Neuronal stem cell (in vitro differentiated cells): Measurements from ENCODE around the gene LRRTM4.

Experiments used
- DNase-seq: peaks from one replicate; pipeline ENCODE4 v3.0.0-alpha.2; 2013; ENCODE audit warnings: low spot score
- H2AFZ ChIP-seq: one replicate; pipeline ENCODE4 v1.6.1; 2013; ENCODE audit warnings: mild to moderate bottlenecking, low read length, inconsistent platforms
- H2AK5ac ChIP-seq: 2 replicates; pipeline ENCODE4 v1.6.1; 2013; ENCODE audit warnings: low read depth, mild to moderate bottlenecking, inconsistent platforms, low read length, moderate library complexity, mixed read lengths
- H2BK120ac ChIP-seq: 2 replicates; pipeline ENCODE4 v1.6.1; 2013; ENCODE audit warnings: low read depth, mild to moderate bottlenecking, inconsistent platforms, low read length, moderate library complexity, mixed read lengths
- H2BK12ac ChIP-seq: one replicate; pipeline ENCODE4 v1.6.1; 2013; ENCODE audit warnings: low read length, inconsistent platforms
- H2BK15ac ChIP-seq: 2 replicates; pipeline ENCODE4 v1.6.1; 2013; ENCODE audit warnings: mild to moderate bottlenecking, low read length, inconsistent platforms, mixed read lengths
- H2BK5ac ChIP-seq: one replicate; pipeline ENCODE4 v1.6.1; 2013; ENCODE audit warnings: inconsistent platforms, mild to moderate bottlenecking, low read length, moderate library complexity
- H3K14ac ChIP-seq: one replicate; pipeline ENCODE4 v1.6.1; 2013; ENCODE audit warnings: low read length, inconsistent platforms
- H3K18ac ChIP-seq: 2 replicates; pipeline ENCODE4 v1.6.1; 2013; ENCODE audit warnings: low read length, inconsistent platforms
- H3K23ac ChIP-seq: 2 replicates; pipeline ENCODE4 v1.6.1; 2013; ENCODE audit warnings: low read depth, mild to moderate bottlenecking, mixed read lengths, low read length, inconsistent platforms; ENCODE audit not compliant: poor library complexity
- H3K27ac ChIP-seq: replicated peaks from 3 replicates; pipeline ENCODE4 v1.5.1; 2013; ENCODE audit warnings: low read length, inconsistent platforms
- H3K27me3 ChIP-seq, 3 experiments: 2 replicates each; pipeline ENCODE4 v1.6.1; 2013; ENCODE audit warnings: low read length in 3 of 3, mild to moderate bottlenecking in 2 of 3, inconsistent platforms in 1 of 3, low read depth in 1 of 3, mixed read lengths in 1 of 3, moderate library complexity in 1 of 3; ENCODE audit not compliant: control insufficient read depth in 3 of 3, insufficient read depth in 3 of 3
- H3K36me3 ChIP-seq, 2 donors: replicated peaks in 1 of 2; 2 replicates each; pipeline ENCODE4 v1.6.1; 2013; ENCODE audit warnings: low read length in 2 of 2; ENCODE audit not compliant: control insufficient read depth in 2 of 2, insufficient read depth in 2 of 2
- H3K4ac ChIP-seq: 2 replicates; pipeline ENCODE4 v1.6.1; 2013; ENCODE audit warnings: inconsistent platforms, mild to moderate bottlenecking, low read length, moderate library complexity
- H3K4me1 ChIP-seq, 2 donors: 1 replicate in 1 of 2; 2 replicates in 1 of 2; pipeline ENCODE4 v1.6.1; 2013; ENCODE audit warnings: low read length in 2 of 2, low read depth in 1 of 2; ENCODE audit not compliant: control insufficient read depth in 2 of 2, insufficient read depth in 1 of 2
- H3K4me2 ChIP-seq: one replicate; pipeline ENCODE4 v1.6.1; 2013; ENCODE audit warnings: mild to moderate bottlenecking, low read length, inconsistent platforms; ENCODE audit not compliant: insufficient read depth, poor library complexity, severe bottlenecking
- H3K4me3 ChIP-seq, 2 donors: 2 replicates each; pipeline ENCODE4 v1.5.1; 2013; ENCODE audit warnings: low read length in 2 of 2, mild to moderate bottlenecking in 2 of 2, inconsistent platforms in 1 of 2, moderate library complexity in 1 of 2
- H3K79me1 ChIP-seq: one replicate; pipeline ENCODE4 v1.6.1; 2013; ENCODE audit warnings: low read depth, mild to moderate bottlenecking, inconsistent platforms, low read length, moderate library complexity
- H3K9ac ChIP-seq: one replicate; pipeline ENCODE4 v1.6.1; 2013; ENCODE audit warnings: mild to moderate bottlenecking, low read depth, low read length, inconsistent platforms; ENCODE audit not compliant: poor library complexity
- H3K9me3 ChIP-seq, 2 donors: replicated peaks in 1 of 2; 2 replicates each; pipeline versions ENCODE3 to v1.6.1; 2013; ENCODE audit warnings: low read length in 2 of 2, mild to moderate bottlenecking in 2 of 2, inconsistent platforms in 1 of 2, low read depth in 1 of 2, mixed read lengths in 1 of 2, moderate library complexity in 1 of 2; ENCODE audit not compliant: control insufficient read depth in 2 of 2, insufficient read depth in 1 of 2
- H4K8ac ChIP-seq: one replicate; pipeline ENCODE4 v1.6.1; 2013; ENCODE audit warnings: low read depth, mild to moderate bottlenecking, inconsistent platforms, low read length, moderate library complexity
- H4K91ac ChIP-seq: one replicate; pipeline ENCODE4 v1.6.1; 2013; ENCODE audit warnings: low read length, low read depth, mild to moderate bottlenecking, inconsistent platforms; ENCODE audit not compliant: poor library complexity
- WGBS, 2 donors: extraction: QIAGEN DNeasy Blood & Tissue Kit; methylation state at CpG; one replicate each; pipeline ENCODE4 v1.1.7; 2013; ENCODE audit warnings: missing lambda C conversion rate in 2 of 2, mixed read lengths in 1 of 2; ENCODE audit not compliant: insufficient read length in 2 of 2, insufficient replicate concordance in 1 of 2; ENCODE audit errors: extremely low coverage in 2 of 2; 5-methylcytosine and 5-hydroxymethylcytosine counted together

LRRTM4 gene

DNA sequence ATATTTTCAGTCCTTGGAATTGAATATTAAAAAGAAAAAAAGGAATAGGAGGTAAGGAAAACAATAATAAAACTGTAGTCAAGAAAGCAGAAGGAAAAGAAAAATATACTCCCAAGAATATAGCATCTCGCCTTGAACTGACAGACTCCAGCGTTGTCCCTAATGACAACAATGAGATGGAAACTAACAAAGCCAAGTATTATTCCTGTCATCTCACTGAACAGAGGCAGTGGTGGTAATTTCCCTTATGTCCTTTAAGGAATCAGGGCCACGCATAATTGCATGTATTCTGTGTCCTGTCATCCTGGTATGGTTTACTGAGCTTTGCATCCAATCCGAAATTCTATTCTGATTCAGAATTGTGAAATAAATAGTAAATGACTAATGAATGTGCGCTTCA lies 158.9 kb downstream of the LRRTM4 start:
- Histone ChIP-seq H3K27ac (no peak overlapping the region), H2BK5ac (no peak overlapping the region), H3K4me2 (no peak overlapping the region), H2AFZ (no peak overlapping the region), H2BK15ac (no peak overlapping the region), H2BK120ac (no peak overlapping the region), H3K36me3 (no peaks in the 10 kb centered on the region), H4K8ac (no peak overlapping the region), H3K14ac (no peak overlapping the region), H3K9me3 (no peaks in the 10 kb centered on the region), H3K79me1 (no peaks in the 10 kb centered on the region), H3K18ac (no peak overlapping the region), H3K4me1 (no peaks in the 10 kb centered on the region), H3K4ac (no peak overlapping the region), H3K4me3 (no peak overlapping the region), H3K23ac (no peak overlapping the region), H3K9ac (no peak overlapping the region), H3K27me3 (no peaks in the 10 kb centered on the region), H2BK12ac (no peak overlapping the region), H2AK5ac (no peak overlapping the region), H4K91ac (no peak overlapping the region)
- DNase-seq = no peak
- no CpG with 5 or more reads among the region's 5 CpGs for WGBS, 2 donors

DNA sequence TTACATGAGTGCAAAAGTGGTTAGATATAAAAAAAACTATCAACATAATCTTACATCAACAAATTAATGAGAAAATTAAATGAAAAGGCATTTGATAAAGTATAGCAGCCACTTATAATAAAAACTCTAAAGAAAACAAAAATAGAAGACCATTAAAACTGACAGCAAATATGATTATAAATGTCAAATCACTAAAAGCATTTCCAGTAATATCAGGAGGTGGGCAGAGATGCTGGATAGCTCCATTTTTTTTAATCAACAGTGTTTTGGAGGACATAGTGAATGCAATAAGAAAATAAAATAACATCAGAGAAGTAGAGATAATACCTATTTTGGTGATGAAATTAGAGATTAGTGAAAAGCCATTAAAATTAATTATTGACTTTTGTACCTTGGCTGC lies 173.4 kb downstream of the LRRTM4 start:
- Histone ChIP-seq H2BK12ac (no peak overlapping the region), H4K91ac (no peak overlapping the region), H2AFZ (no peak overlapping the region), H2BK5ac (no peak overlapping the region), H3K4me1 (no peaks in the 10 kb centered on the region), H3K18ac (no peak overlapping the region), H2AK5ac (no peak overlapping the region), H2BK120ac (no peak overlapping the region), H3K4ac (no peak overlapping the region), H3K79me1 (no peaks in the 10 kb centered on the region), H3K4me2 (no peak overlapping the region), H3K27me3 (no peaks in the 10 kb centered on the region), H3K4me3 (no peak overlapping the region), H3K9ac (no peak overlapping the region), H3K14ac (no peak overlapping the region), H3K23ac (no peak overlapping the region), H3K27ac (no peak overlapping the region), H4K8ac (no peak overlapping the region), H3K36me3 (no peaks in the 10 kb centered on the region), H2BK15ac (no peak overlapping the region), H3K9me3 (no peaks in the 10 kb centered on the region)
- DNase-seq = no peak

DNA sequence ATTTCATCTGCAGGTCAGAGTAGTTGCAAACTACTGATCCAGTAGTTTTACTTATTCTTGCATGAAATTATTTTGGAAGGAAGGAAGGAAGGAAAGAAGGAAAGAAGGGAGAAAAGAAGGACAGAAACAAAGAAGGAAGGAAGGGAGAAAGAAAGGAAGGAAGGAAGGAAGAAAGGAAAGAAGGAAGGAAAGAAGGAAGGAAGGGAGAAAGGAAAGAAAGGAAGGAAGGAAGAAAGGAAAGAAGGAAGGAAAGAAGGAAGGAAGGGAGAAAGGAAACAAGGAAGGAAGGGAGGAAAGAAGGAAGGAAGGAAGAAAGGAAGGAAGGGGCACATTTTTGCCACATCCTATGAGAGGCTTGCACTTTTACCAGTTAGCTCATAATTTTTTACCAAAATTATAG lies 186.2 kb downstream of the LRRTM4 start:
- no peak overlapping the region for H3K14ac ChIP-seq
- H4K91ac ChIP-seq = no peak overlapping the region
- no peak overlapping the region for H2BK5ac ChIP-seq
- H3K18ac ChIP-seq = no peak overlapping the region
- H3K36me3 ChIP-seq = no peaks in the 10 kb centered on the region
- no peak overlapping the region for H2BK120ac ChIP-seq
- H2AK5ac ChIP-seq = no peak overlapping the region
- no peak overlapping the region for H3K27ac ChIP-seq
- H3K9me3 ChIP-seq = peaks cover 0 to 6% of the 10 kb centered on the region in 2 donors
- no peak overlapping the region for H4K8ac ChIP-seq
- DNase-seq = no peak
- H2BK12ac ChIP-seq = no peak overlapping the region
- H2AFZ ChIP-seq = no peak overlapping the region
- no peaks in the 10 kb centered on the region for H3K79me1 ChIP-seq
- H3K4me2 ChIP-seq = no peak overlapping the region
- H3K27me3 ChIP-seq = peaks cover 0 to 2% (median 0%) of the 10 kb centered on the region in 3 experiments
- no peak overlapping the region for H3K4me3 ChIP-seq
- no peak overlapping the region for H3K23ac ChIP-seq
- H3K4ac ChIP-seq = no peak overlapping the region
- no peak overlapping the region for H3K9ac ChIP-seq
- no peaks in the 10 kb centered on the region for H3K4me1 ChIP-seq
- H2BK15ac ChIP-seq = no peak overlapping the region

DNA sequence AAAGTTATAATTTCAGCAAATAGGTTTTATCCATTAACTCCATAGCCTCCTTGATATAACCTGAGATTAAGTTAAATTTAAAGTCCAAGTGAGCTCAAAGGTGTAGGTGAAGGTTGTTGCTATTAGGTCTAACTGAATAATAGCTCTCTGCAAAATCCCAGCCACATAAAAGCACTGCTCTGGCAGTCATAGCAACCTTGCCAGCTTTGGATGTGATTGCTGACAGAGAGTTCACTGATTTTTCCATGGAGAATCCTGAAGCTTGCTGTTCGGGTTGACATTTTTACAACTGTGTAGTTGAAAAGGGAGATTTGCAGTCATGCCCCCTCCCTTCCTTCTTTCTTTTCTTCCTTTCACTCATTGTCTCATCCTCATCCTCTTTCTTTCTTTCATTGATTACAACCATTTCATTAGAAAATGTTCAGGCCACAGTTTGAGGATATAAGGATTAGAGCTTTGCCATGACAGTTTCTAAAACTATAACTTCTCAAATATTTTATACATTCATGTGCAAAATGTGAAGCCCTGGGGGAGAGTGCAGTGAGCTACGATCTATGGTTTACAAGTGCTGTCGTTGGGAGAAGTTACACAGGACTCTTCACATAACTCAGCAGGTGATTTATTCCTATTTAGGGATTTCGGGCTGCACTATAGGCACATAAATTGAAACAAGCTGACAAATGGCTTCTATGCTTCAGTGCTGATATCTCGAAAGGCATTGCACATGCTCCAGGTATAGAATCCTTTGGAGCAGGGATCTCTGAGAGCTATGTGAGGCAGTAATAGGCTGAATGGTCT lies 193.8 kb downstream of the LRRTM4 start:
- no peaks in the 10 kb centered on the region for H3K79me1 ChIP-seq
- H3K23ac ChIP-seq = no peak overlapping the region
- DNase-seq = no peak
- H3K9ac ChIP-seq = no peak overlapping the region
- no peak overlapping the region for H4K8ac ChIP-seq
- H2BK5ac ChIP-seq = no peak overlapping the region
- no peak overlapping the region for H2BK15ac ChIP-seq
- no CpG with 5 or more reads among the region's 5 CpGs for WGBS, 2 donors
- no peaks in the 10 kb centered on the region for H3K36me3 ChIP-seq
- H3K9me3 ChIP-seq = peaks cover 0 to 2% of the 10 kb centered on the region in 2 donors
- H3K4ac ChIP-seq = no peak overlapping the region
- H2AK5ac ChIP-seq = no peak overlapping the region
- H3K4me3 ChIP-seq = no peak overlapping the region
- H2BK120ac ChIP-seq = no peak overlapping the region
- no peaks in the 10 kb centered on the region for H3K4me1 ChIP-seq
- no peaks in the 10 kb centered on the region for H3K27me3 ChIP-seq
- H2AFZ ChIP-seq = no peak overlapping the region
- H3K14ac ChIP-seq = no peak overlapping the region
- H3K4me2 ChIP-seq = no peak overlapping the region
- H3K18ac ChIP-seq = no peak overlapping the region
- no peak overlapping the region for H2BK12ac ChIP-seq
- no peak overlapping the region for H3K27ac ChIP-seq
- no peak overlapping the region for H4K91ac ChIP-seq
